ENCODE results near the gene ALDH1A2. TPM values are rescaled to one million over a fixed set of nuclear protein-coding genes. Genes with fewer than 3 reads are reported as not detected.

ALDH1A2 gene
- total and polyA plus RNA-seq, 4 donors, result 3.6 to 28.4 (median 9.5) TPM

DNA sequence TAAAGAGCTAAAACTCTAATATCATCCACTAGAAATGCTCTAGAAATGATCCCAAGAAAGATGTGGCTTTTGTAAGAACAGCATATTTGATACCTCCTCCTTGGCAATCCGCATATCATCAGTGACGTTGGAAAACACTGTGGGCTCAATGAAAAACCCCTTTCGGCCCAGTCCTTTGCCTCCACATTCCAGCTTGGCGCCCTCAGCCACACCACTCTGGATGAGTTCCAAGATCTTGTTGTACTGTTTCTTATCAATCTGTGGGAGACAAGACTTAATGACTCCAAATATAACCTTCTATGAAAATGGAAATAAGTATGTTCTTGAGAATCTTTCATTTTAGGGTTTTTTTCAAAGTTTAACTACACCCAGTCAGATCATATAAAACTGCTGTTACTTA is 103.6 kb downstream of the ALDH1A2 start:
- no peaks in the 10 kb centered on the region for H3K9me3 ChIP-seq (ENCODE audit: control insufficient read depth in 4 of 4, insufficient read depth in 3 of 4, low read length in 3 of 4)
- no peak overlapping the region for H3K9ac ChIP-seq (ENCODE audit: insufficient read depth in 1 of 2, low read length in 2 of 2)
- no peak for DNase-seq
- no peaks in the 10 kb centered on the region for H3K36me3 ChIP-seq (ENCODE audit: control insufficient read depth in 4 of 4, insufficient read depth in 4 of 4, low read length in 4 of 4)
- ATAC-seq (ENCODE audit: insufficient read depth, low FRiP score), result no peak
- no peak overlapping the region for H3K4me3 ChIP-seq
- TF ChIP-seq, protein P1, sequence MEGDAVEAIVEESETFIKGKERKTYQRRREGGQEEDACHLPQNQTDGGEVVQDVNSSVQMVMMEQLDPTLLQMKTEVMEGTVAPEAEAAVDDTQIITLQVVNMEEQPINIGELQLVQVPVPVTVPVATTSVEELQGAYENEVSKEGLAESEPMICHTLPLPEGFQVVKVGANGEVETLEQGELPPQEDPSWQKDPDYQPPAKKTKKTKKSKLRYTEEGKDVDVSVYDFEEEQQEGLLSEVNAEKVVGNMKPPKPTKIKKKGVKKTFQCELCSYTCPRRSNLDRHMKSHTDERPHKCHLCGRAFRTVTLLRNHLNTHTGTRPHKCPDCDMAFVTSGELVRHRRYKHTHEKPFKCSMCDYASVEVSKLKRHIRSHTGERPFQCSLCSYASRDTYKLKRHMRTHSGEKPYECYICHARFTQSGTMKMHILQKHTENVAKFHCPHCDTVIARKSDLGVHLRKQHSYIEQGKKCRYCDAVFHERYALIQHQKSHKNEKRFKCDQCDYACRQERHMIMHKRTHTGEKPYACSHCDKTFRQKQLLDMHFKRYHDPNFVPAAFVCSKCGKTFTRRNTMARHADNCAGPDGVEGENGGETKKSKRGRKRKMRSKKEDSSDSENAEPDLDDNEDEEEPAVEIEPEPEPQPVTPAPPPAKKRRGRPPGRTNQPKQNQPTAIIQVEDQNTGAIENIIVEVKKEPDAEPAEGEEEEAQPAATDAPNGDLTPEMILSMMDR (IDR thresholded peaks at IDR 0.05; ENCODE audit: control extremely low read depth, extremely low read depth), result no peak
- peaks cover 0 to 9% (median 0%) of the 10 kb centered on the region in 5 donors for H3K4me1 ChIP-seq (ENCODE audit: control insufficient read depth in 5 of 5, insufficient read depth in 5 of 5, low read length in 5 of 5)
- H3K27me3 ChIP-seq (ENCODE audit: control insufficient read depth in 3 of 3, insufficient read depth in 3 of 3, low read length in 2 of 3), result no peaks in the 10 kb centered on the region
- 75 to 92% methylated on average over 4 of the region's 4 CpGs for WGBS, 2 donors
- no peak overlapping the region for H3K27ac ChIP-seq (ENCODE audit: low read depth in 1 of 2, low read length in 1 of 2)

DNA sequence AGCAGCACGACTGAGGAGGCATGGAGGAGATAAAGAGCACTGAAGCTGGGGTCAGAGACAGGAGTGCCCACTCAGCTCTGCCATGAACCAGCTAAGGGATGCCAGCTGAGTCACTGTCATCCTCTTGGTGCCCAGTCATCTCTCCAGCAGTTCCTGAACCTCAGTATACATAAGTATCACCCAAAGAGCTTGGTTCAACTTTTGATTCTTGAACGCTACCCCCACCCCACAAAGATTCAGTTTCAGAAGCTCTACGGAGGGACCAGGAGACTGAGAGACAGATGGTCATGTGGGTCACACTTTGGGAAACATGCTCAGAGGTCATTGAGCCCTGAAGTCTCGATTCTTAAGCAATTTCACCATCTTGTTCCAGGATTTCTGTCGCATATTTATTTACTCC is 108.4 kb downstream of the ALDH1A2 start:
- ATAC-seq (ENCODE audit: insufficient read depth, low FRiP score), result no peak
- H3K4me1 ChIP-seq (ENCODE audit: control insufficient read depth in 5 of 5, insufficient read depth in 5 of 5, low read length in 5 of 5), result no peaks in the 10 kb centered on the region
- DNase-seq, result no peak

DNA sequence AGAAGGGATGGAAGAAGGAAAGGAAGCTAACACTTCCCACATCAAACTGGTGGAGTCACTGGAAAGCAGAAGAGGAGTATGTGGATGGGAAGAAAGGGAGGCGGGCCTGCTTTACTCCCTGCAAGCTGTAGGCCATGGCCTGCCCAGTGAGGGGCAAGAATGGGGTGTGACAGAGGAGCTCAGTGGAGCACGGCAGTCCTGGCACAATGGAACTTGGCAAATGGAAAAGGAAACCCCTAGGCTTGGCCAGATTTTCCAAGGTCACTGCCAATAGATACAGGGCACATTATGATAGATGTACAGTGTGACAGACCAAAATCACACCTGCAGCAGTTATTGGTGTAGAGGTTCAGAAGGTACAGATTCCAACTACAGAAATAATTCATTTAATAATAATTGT is 111.6 kb downstream of the ALDH1A2 start:
- Histone ChIP-seq H3K4me1 (ENCODE audit: control insufficient read depth in 5 of 5, insufficient read depth in 5 of 5, low read length in 5 of 5) (no peaks in the 10 kb centered on the region), H3K9me3 (ENCODE audit: control insufficient read depth in 4 of 4, insufficient read depth in 3 of 4, low read length in 3 of 4) (no peaks in the 10 kb centered on the region), H3K4me3 (no peak overlapping the region), H3K27me3 (ENCODE audit: control insufficient read depth in 3 of 3, insufficient read depth in 3 of 3, low read length in 2 of 3) (no peaks in the 10 kb centered on the region), H3K36me3 (ENCODE audit: control insufficient read depth in 4 of 4, insufficient read depth in 4 of 4, low read length in 4 of 4) (peaks cover 0 to 3% (median 0%) of the 10 kb centered on the region in 4 donors), H3K9ac (ENCODE audit: insufficient read depth in 1 of 2, low read length in 2 of 2) (no peak overlapping the region), H3K27ac (ENCODE audit: low read depth in 1 of 2, low read length in 1 of 2) (no peak overlapping the region)
- 73 to 86% methylated on average over 2 of the region's 2 CpGs for WGBS, 2 donors
- ATAC-seq (ENCODE audit: insufficient read depth, low FRiP score), result no peak
- TF ChIP-seq, protein P1 (IDR thresholded peaks at IDR 0.05; ENCODE audit: control extremely low read depth, extremely low read depth), result no peak
- DNase-seq, result no peak

More for the DNA sequence above, 108.4 kb downstream of the ALDH1A2 start:
- H3K4me3 ChIP-seq, result no peak overlapping the region
- H3K36me3 ChIP-seq (ENCODE audit: control insufficient read depth in 4 of 4, insufficient read depth in 4 of 4, low read length in 4 of 4), result peaks cover 0 to 3% (median 0%) of the 10 kb centered on the region in 4 donors
- no peak overlapping the region for H3K27ac ChIP-seq (ENCODE audit: low read depth in 1 of 2, low read length in 1 of 2)
- TF ChIP-seq, protein P1 (IDR thresholded peaks at IDR 0.05; ENCODE audit: control extremely low read depth, extremely low read depth), result no peak
- no peaks in the 10 kb centered on the region for H3K27me3 ChIP-seq (ENCODE audit: control insufficient read depth in 3 of 3, insufficient read depth in 3 of 3, low read length in 2 of 3)
- no peak overlapping the region for H3K9ac ChIP-seq (ENCODE audit: insufficient read depth in 1 of 2, low read length in 2 of 2)
- WGBS, 2 donors, result 86 to 88% methylated on average over 5 of the region's 5 CpGs
- no peaks in the 10 kb centered on the region for H3K9me3 ChIP-seq (ENCODE audit: control insufficient read depth in 4 of 4, insufficient read depth in 3 of 4, low read length in 3 of 4)

DNA sequence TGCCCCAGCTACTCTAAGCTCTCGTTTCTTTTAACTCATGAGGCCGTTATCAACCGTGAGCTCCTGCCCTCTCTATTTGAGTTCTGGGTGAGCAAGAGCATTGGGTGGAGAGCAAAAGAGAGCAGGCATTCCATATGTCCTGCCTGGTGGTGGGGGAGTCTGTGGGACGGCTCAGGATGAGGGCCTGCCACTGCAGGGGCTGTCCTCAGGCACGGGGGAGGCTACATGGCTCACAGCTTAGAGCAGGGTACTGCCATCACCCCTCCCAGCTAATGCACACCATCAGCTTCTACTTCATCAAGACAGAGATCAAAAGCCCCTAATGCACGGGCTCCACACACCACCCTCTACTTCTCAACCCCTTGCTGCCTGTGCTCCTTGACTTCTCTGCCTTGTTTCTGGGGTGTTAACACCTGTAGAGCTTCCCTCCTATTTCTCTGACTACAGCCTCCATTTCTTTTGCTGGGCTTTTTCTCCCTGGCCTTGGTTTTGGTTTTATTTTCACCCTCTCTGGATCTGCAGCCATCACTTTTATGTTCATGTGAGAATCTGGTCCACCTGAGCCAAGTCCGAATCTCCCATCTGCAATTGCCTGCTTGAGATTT is 114.1 kb downstream of the ALDH1A2 start:
- DNase-seq, result no peak
- no peak overlapping the region for H3K4me3 ChIP-seq
- no peaks in the 10 kb centered on the region for H3K27me3 ChIP-seq (ENCODE audit: control insufficient read depth in 3 of 3, insufficient read depth in 3 of 3, low read length in 2 of 3)
- TF ChIP-seq, protein P1 (IDR thresholded peaks at IDR 0.05; ENCODE audit: control extremely low read depth, extremely low read depth), result no peak
- H3K36me3 ChIP-seq (ENCODE audit: control insufficient read depth in 4 of 4, insufficient read depth in 4 of 4, low read length in 4 of 4), result peaks cover 0 to 2% (median 0%) of the 10 kb centered on the region in 4 donors
- H3K9ac ChIP-seq (ENCODE audit: insufficient read depth in 1 of 2, low read length in 2 of 2), result no peak overlapping the region
- H3K9me3 ChIP-seq (ENCODE audit: control insufficient read depth in 4 of 4, insufficient read depth in 3 of 4, low read length in 3 of 4), result peaks cover 0 to 2% (median 0%) of the 10 kb centered on the region in 4 donors
- H3K4me1 ChIP-seq (ENCODE audit: control insufficient read depth in 5 of 5, insufficient read depth in 5 of 5, low read length in 5 of 5), result peaks cover 0 to 13% (median 0%) of the 10 kb centered on the region in 5 donors
- WGBS, 2 donors, result 82 to 86% methylated on average over 7 of the region's 7 CpGs
- H3K27ac ChIP-seq (ENCODE audit: low read depth in 1 of 2, low read length in 1 of 2), result no peak overlapping the region
- ATAC-seq (ENCODE audit: insufficient read depth, low FRiP score), result no peak

All from lung (tissue), 12 donors.